K562 (cell line): ENCODE results near the gene DLGAP1. TPM values are rescaled to one million over a fixed set of nuclear protein-coding genes. Genes with fewer than 3 reads are reported as not detected.

ENCODE experiments used
- C11orf30 ChIP-seq: fragments of 450-650 bp; IDR thresholded peaks from 2 replicates; pipeline ENCODE4 v1.6.1; 2016; ENCODE audit warnings: low read depth, mild to moderate bottlenecking
- CREB1 ChIP-seq, 2 experiments: sonication (generic) in 1 of 2; formaldehyde crosslinking in 1 of 2; IDR thresholded peaks; 2 replicates each; pipeline versions ENCODE4 v1.6.1 to v1.8.0; 2012 to 2022; ENCODE audit warnings: inconsistent platforms in 1 of 2, mild to moderate bottlenecking in 1 of 2, missing genetic modification reagents in 1 of 2, moderate library complexity in 1 of 2
- FOSL1 ChIP-seq: fragments of 200-800 bp; sonication (Bioruptor generic); conservative IDR thresholded peaks from 2 replicates; pipeline ENCODE4 v1.6.1; 2016; ENCODE audit warnings: missing genetic modification characterization, missing compliant biosample characterization
- HCFC1 ChIP-seq: IDR thresholded peaks from 2 replicates; pipeline ENCODE4 v1.6.1; 2012; ENCODE audit warnings: low read depth, low read length, improper control_type of control experiment
- HES1 ChIP-seq: fragments of 450-650 bp; IDR thresholded peaks from 2 replicates; pipeline ENCODE4 v1.6.1; 2016; ENCODE audit warnings: low read depth, mild to moderate bottlenecking, moderate library complexity
- HMGN3 ChIP-seq: IDR thresholded peaks from 2 replicates; pipeline ENCODE4 v1.6.1; 2011; ENCODE audit warnings: borderline replicate concordance, low read depth, mild to moderate bottlenecking, mixed read lengths, low read length; ENCODE audit not compliant: insufficient read length; ENCODE audit errors: extremely low read depth
- KLF1 ChIP-seq: fragments of 450-650 bp; IDR thresholded peaks from 2 replicates; pipeline ENCODE4 v1.6.1; 2016; ENCODE audit warnings: missing genetic modification characterization, missing compliant biosample characterization
- NCOR1 ChIP-seq: fragments of 450-650 bp; IDR thresholded peaks from 2 replicates; pipeline ENCODE4 v1.6.1; 2016; ENCODE audit warnings: mild to moderate bottlenecking, moderate library complexity
- NFYB ChIP-seq: IDR thresholded peaks from 2 replicates; pipeline ENCODE4 v1.6.1; 2011; ENCODE audit warnings: mild to moderate bottlenecking, moderate library complexity; ENCODE audit not compliant: insufficient read length; ENCODE audit errors: extremely low read depth
- RBBP5 ChIP-seq: fragments of 200-600 bp; sonication (generic); IDR thresholded peaks from 2 replicates; pipeline ENCODE4 v1.6.1; 2012; ENCODE audit warnings: borderline replicate concordance, mild to moderate bottlenecking, low read length, control low read depth, inconsistent platforms; ENCODE audit not compliant: insufficient read depth, poor library complexity, severe bottlenecking
- TSHZ1 ChIP-seq: fragments of 250-450 bp; sonication (Bioruptor Pico); IDR thresholded peaks from 2 replicates; pipeline ENCODE4 v1.4.0; 2020; ENCODE audit warnings: mild to moderate bottlenecking, moderate library complexity
- polyA plus RNA-seq, 8 experiments: library from polyadenylated mRNA; depleted of rRNA in 4 of 8; stranded (reverse) in 5 of 8; unstranded in 3 of 8; fragments of >200 nt; fragmentation: Nextera tagmentation in 2 of 8; fragmentation: Illumina TruSeq in 1 of 8; extraction: Ambion mirVana in 2 of 8; extraction: Trizol in 1 of 8; gene quantifications; 2 replicates each; pipeline versions ENCODE4 v1.2.1 to v1.2.3, GENCODE V29; 2011 to 2014; ENCODE audit warnings: inconsistent platforms in 1 of 8, missing spikeins in 1 of 8
- total RNA-seq, 7 experiments: library from RNA; depleted of rRNA in 6 of 7; stranded (reverse); fragments of >200 nt in 6 of 7; fragmentation: Illumina TruSeq in 2 of 7; extraction: Trizol in 2 of 7; gene quantifications; 2 replicates each; pipeline versions ENCODE4 v1.2.1 to v1.2.3, GENCODE V29; 2011 to 2021; ENCODE audit warnings: low replicate concordance in 1 of 7
- TF ChIP-seq, protein P1 (sequence below): sonication (generic); formaldehyde crosslinking; IDR thresholded peaks from 2 replicates; pipeline ENCODE4 v1.8.1; 2023; ENCODE audit warnings: missing genetic modification reagents, mild to moderate bottlenecking, borderline replicate concordance
- TF ChIP-seq, protein P2 (sequence below): fragments of 150-350 bp; conservative IDR thresholded peaks from 2 replicates; pipeline ENCODE4 v1.6.1; 2014; ENCODE audit warnings: low read length

The DLGAP1 gene
- total and polyA plus RNA-seq, 9 of the 15 experiments (the other 6 are each of a cell fraction or from before 2014, with no cell fraction given), result 0.04 to 0.22 (median 0.08) TPM

GRCh38 chr18:3652380-3653262, 802.5 kb downstream of the DLGAP1 start (continued):
- peak; percentile 34; the same call in 1 of the 2 replicates for TF ChIP-seq HCFC1
- TF ChIP-seq FOSL1 (tag), result peak; percentile 100
- TF ChIP-seq HMGN3, result peak; percentile 89
- no peak for TF ChIP-seq C11orf30
- peak; percentile 8; the same call in 1 of the 2 replicates for TF ChIP-seq TSHZ1 (CRISPR knock-in tag)
- TF ChIP-seq, protein P1, sequence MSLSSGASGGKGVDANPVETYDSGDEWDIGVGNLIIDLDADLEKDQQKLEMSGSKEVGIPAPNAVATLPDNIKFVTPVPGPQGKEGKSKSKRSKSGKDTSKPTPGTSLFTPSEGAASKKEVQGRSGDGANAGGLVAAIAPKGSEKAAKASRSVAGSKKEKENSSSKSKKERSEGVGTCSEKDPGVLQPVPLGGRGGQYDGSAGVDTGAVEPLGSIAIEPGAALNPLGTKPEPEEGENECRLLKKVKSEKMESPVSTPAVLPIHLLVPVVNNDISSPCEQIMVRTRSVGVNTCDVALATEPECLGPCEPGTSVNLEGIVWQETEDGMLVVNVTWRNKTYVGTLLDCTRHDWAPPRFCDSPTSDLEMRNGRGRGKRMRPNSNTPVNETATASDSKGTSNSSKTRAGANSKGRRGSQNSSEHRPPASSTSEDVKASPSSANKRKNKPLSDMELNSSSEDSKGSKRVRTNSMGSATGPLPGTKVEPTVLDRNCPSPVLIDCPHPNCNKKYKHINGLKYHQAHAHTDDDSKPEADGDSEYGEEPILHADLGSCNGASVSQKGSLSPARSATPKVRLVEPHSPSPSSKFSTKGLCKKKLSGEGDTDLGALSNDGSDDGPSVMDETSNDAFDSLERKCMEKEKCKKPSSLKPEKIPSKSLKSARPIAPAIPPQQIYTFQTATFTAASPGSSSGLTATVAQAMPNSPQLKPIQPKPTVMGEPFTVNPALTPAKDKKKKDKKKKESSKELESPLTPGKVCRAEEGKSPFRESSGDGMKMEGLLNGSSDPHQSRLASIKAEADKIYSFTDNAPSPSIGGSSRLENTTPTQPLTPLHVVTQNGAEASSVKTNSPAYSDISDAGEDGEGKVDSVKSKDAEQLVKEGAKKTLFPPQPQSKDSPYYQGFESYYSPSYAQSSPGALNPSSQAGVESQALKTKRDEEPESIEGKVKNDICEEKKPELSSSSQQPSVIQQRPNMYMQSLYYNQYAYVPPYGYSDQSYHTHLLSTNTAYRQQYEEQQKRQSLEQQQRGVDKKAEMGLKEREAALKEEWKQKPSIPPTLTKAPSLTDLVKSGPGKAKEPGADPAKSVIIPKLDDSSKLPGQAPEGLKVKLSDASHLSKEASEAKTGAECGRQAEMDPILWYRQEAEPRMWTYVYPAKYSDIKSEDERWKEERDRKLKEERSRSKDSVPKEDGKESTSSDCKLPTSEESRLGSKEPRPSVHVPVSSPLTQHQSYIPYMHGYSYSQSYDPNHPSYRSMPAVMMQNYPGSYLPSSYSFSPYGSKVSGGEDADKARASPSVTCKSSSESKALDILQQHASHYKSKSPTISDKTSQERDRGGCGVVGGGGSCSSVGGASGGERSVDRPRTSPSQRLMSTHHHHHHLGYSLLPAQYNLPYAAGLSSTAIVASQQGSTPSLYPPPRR (CRISPR knock-in tag), result peak; percentile 75; the same call in 1 of the 2 replicates
- TF ChIP-seq KLF1 (tag), result peak; percentile 52; the same call in 1 of the 2 replicates
- TF ChIP-seq, protein P2, sequence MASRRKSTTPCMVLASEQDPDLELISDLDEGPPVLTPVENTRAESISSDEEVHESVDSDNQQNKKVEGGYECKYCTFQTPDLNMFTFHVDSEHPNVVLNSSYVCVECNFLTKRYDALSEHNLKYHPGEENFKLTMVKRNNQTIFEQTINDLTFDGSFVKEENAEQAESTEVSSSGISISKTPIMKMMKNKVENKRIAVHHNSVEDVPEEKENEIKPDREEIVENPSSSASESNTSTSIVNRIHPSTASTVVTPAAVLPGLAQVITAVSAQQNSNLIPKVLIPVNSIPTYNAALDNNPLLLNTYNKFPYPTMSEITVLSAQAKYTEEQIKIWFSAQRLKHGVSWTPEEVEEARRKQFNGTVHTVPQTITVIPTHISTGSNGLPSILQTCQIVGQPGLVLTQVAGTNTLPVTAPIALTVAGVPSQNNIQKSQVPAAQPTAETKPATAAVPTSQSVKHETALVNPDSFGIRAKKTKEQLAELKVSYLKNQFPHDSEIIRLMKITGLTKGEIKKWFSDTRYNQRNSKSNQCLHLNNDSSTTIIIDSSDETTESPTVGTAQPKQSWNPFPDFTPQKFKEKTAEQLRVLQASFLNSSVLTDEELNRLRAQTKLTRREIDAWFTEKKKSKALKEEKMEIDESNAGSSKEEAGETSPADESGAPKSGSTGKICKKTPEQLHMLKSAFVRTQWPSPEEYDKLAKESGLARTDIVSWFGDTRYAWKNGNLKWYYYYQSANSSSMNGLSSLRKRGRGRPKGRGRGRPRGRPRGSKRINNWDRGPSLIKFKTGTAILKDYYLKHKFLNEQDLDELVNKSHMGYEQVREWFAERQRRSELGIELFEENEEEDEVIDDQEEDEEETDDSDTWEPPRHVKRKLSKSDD, result no peak
- peak; percentile 79 for TF ChIP-seq CREB1 (IDR thresholded peaks at IDR 0.05)
- TF ChIP-seq CREB1 (CRISPR knock-in tag; IDR thresholded peaks at IDR 0.05), result peak; percentile 76
- no peak for TF ChIP-seq NCOR1
- peak; percentile 45 for TF ChIP-seq RBBP5
- no peak for TF ChIP-seq HES1
- TF ChIP-seq NFYB, result no peak
